ENCODE measurements around the gene COX7A2. TPM values are rescaled to one million over a fixed set of nuclear protein-coding genes. Genes with fewer than 3 reads are reported as not detected.

The COX7A2 gene
- total and polyA plus RNA-seq, 2 of the 4 experiments (the other 2 are of a cell fraction) = 174 to 776 TPM

GRCh38 chr6:75230484-75231325, 12.9 kb downstream of the COX7A2 start:
- no peak overlapping the region for H2BK120ac ChIP-seq (ENCODE audit: low read depth, low read length)
- H2AFZ ChIP-seq (replicated peaks; ENCODE audit: low read length, poor library complexity) = no peak overlapping the region
- H4K8ac ChIP-seq (ENCODE audit: low read depth in 2 of 2, low read length in 2 of 2) = peak overlapping the region in 1 of 2 experiments; percentile 47; a peak in 1 of 4 replicates
- 0 out of 2 replicates have a peak, but pooled peaks cover 1% of the 10 kb centered on the region for H3K4me1 ChIP-seq (ENCODE audit: control insufficient read depth, insufficient read depth, low read length)
- H4K20me1 ChIP-seq (ENCODE audit: insufficient read depth, low read length) = no peaks in the 10 kb centered on the region
- no peak overlapping the region for H3K18ac ChIP-seq (ENCODE audit: low read depth, low read length)
- H2BK15ac ChIP-seq (ENCODE audit: low read depth, low read length) = no peak overlapping the region
- in situ Hi-C loops (cut with MboI; ENCODE audit: low sequenced_read_pairs) = no loop called here
- CTCF ChIA-PET = no interaction called here
- no peak overlapping the region for H3K27ac ChIP-seq (ENCODE audit: insufficient read depth, low read length)
- BruUV-seq (replicated peaks) = no TSS peak
- no peaks in the 10 kb centered on the region for H3K79me1 ChIP-seq (ENCODE audit: low read depth in 1 of 2, low read length in 2 of 2)
- intact Hi-C loops (cut with micrococcal nuclease) = loop anchor here (1.0 kb wide), 1 partner anchor 19 kb away; no protein-coding TSS in a partner anchor
- H2AK9ac ChIP-seq (replicated peaks; ENCODE audit: low read depth, low read length, poor library complexity) = no peak overlapping the region
- no peak overlapping the region for H2BK20ac ChIP-seq (ENCODE audit: low read depth, low read length)
- no peak overlapping the region for H2AK5ac ChIP-seq (ENCODE audit: low read depth, low read length)
- peak; percentile 88 for ATAC-seq (ENCODE audit: low read depth)
- no peak overlapping the region for H2BK5ac ChIP-seq (ENCODE audit: low read depth, low read length, poor library complexity, severe bottlenecking)
- H3K27me3 ChIP-seq (ENCODE audit: control insufficient read depth, insufficient read depth, low read length) = no peaks in the 10 kb centered on the region
- peak overlapping the region; percentile 16; the same call in 1 of the 2 replicates for H3K4me2 ChIP-seq (ENCODE audit: low read depth, low read length)
- H3K9me3 ChIP-seq (ENCODE audit: control insufficient read depth, insufficient read depth, low read length) = no peaks in the 10 kb centered on the region
- no peak overlapping the region for H4K5ac ChIP-seq (ENCODE audit: low read depth, low read length)
- peak; percentile 67 for DNase-seq
- H4K91ac ChIP-seq (ENCODE audit: insufficient read depth, low read depth, low read length) = no peak overlapping the region
- dilution Hi-C loops (cut with HindIII; ENCODE audit: low sequenced_read_pairs, unreplicated experiment) = no loop called here
- H3K4ac ChIP-seq (ENCODE audit: low read depth, low read length) = no peak overlapping the region
- no peaks in the 10 kb centered on the region for H3K36me3 ChIP-seq (ENCODE audit: control insufficient read depth, insufficient read depth, low read length)
- no peak overlapping the region for H3K56ac ChIP-seq (ENCODE audit: extremely low read depth, insufficient read depth, low read length)
- H3K9ac ChIP-seq (ENCODE audit: low read depth, low read length) = no peak overlapping the region
- no peak for TF ChIP-seq USF2 (IDR thresholded peaks at IDR 0.05; ENCODE audit: low read depth, low read length)
- TF ChIP-seq SMC3 (IDR thresholded peaks at IDR 0.05; ENCODE audit: low read depth, low read length) = peak; percentile 61
- 0 out of 2 replicates have a peak, but pooled peaks have one; percentile 8 for TF ChIP-seq CEBPB (IDR thresholded peaks at IDR 0.05; ENCODE audit: low read depth, low read length)
- peak; percentile 82 for TF ChIP-seq RAD21 (IDR thresholded peaks at IDR 0.05; ENCODE audit: low read length)
- peak; percentile 80 for TF ChIP-seq CTCF (conservative IDR thresholded peaks at IDR 0.05; ENCODE audit: low read depth, low read length)
- no peak overlapping the region for H3K4me3 ChIP-seq (ENCODE audit: insufficient read depth, low read depth, low read length)
- WGBS, 2 experiments (ENCODE audit: extremely low coverage in 2 of 2, insufficient read length in 1 of 2) = 83% methylated on average over 2 of the region's 10 CpGs; no CpG with 5 or more reads in 1 of the 2 experiments
- H3K14ac ChIP-seq (replicated peaks; ENCODE audit: low read depth, low read length) = no peak overlapping the region
- POLR2A ChIA-PET (ENCODE audit: unreplicated experiment) = no interaction called here
- H3K9me1 ChIP-seq (ENCODE audit: insufficient read depth, low read length) = no peaks in the 10 kb centered on the region
- no peak overlapping the region for H3K23ac ChIP-seq (ENCODE audit: low read depth, low read length)
